GM12878 (cell line): ENCODE data around the gene CMAS. TPM values are rescaled to one million over a fixed set of nuclear protein-coding genes. Genes with fewer than 3 reads are reported as not detected.

Experiments used
- ATAC-seq: fragments of 200-7000 bp; cut with Tn5 transposase; 3 replicates; pipeline ENCODE4 v1.9.1; 2020; ENCODE audit warnings: mild to moderate bottlenecking, moderate library complexity
- BruUV-seq: library from RNA; stranded (reverse); fragments of 400-500 nt; replicated peaks from 2 replicates; lab custom pipeline; 2021; lab: Mats Ljungman, UMichigan
- CTCF ChIA-PET: fragments of 300-600 bp; sonication (Branson Sonifier 250); formaldehyde crosslinking; extraction: SDS; loops from one replicate; lab custom pipeline; 2021; ENCODE audit warnings: inconsistent platforms; lab: Yijun Ruan, JAX
- POLR2A ChIA-PET: fragments of 350-600 bp; formaldehyde crosslinking; extraction: SDS; loops from one replicate; lab custom pipeline; 2021; ENCODE audit warnings: inconsistent platforms; lab: Charles Lee
- RAD21 ChIA-PET: fragments of 300-600 bp; sonication (Branson Sonifier 250); formaldehyde crosslinking; loops from one replicate; lab custom pipeline; 2023; ENCODE audit warnings: antibody characterized with exemption; ENCODE audit not compliant: unreplicated experiment; lab: Charles Lee
- SMC1A ChIA-PET: fragments of 300-600 bp; sonication (Branson Sonifier 250); formaldehyde crosslinking; loops from one replicate; lab custom pipeline; 2023; ENCODE audit not compliant: unreplicated experiment, uncharacterized antibody; lab: Charles Lee
- DNase-seq: peaks from one replicate; pipeline ENCODE4 v3.0.0-alpha.2; 2011; ENCODE audit warnings: low read depth, low spot score
- FAIRE-seq: peaks from 3 replicates; lab custom pipeline; 2011; peaks lifted over from hg19 to GRCh38; lab: Jason Lieb, UNC
- H2AFZ ChIP-seq: 2 replicates; pipeline ENCODE4 v1.6.0; 2011; ENCODE audit warnings: low read depth, low read length, control low read depth; ENCODE audit not compliant: control insufficient read depth
- H3K27ac ChIP-seq: 2 replicates; pipeline ENCODE4 v1.5.1; 2011; ENCODE audit warnings: control low read depth; ENCODE audit not compliant: control insufficient read depth, insufficient read depth
- H3K27me3 ChIP-seq, 2 experiments: replicated peaks in 1 of 2; 2 replicates each; pipeline versions ENCODE4 v1.6.0 to v1.6.1; 2011; ENCODE audit warnings: low read length in 1 of 2; ENCODE audit not compliant: control insufficient read depth in 2 of 2, insufficient read depth in 2 of 2
- H3K36me3 ChIP-seq, 2 experiments: 2 replicates each; pipeline ENCODE4 v1.5.1; 2011; ENCODE audit warnings: low read length in 1 of 2; ENCODE audit not compliant: control insufficient read depth in 2 of 2, insufficient read depth in 2 of 2
- H3K4me1 ChIP-seq: 2 replicates; pipeline ENCODE4 v1.6.1; 2011; ENCODE audit warnings: mild to moderate bottlenecking, low read length, moderate library complexity, mixed read lengths; ENCODE audit not compliant: control insufficient read depth, insufficient read depth
- H3K4me2 ChIP-seq: 2 replicates; pipeline ENCODE4 v1.6.0; 2011; ENCODE audit warnings: control low read depth; ENCODE audit not compliant: control insufficient read depth, insufficient read depth
- H3K4me3 ChIP-seq: fragments of 200-600 bp; sonication (generic); 2 replicates; pipeline ENCODE4 v1.5.1; 2016
- H3K79me2 ChIP-seq: 2 replicates; pipeline ENCODE4 v1.6.0; 2011; ENCODE audit warnings: low read length; ENCODE audit not compliant: control insufficient read depth, insufficient read depth
- H3K9ac ChIP-seq: 2 replicates; pipeline ENCODE4 v1.8.0; 2011; ENCODE audit warnings: low read length, control low read depth, mixed read lengths; ENCODE audit not compliant: control insufficient read depth, insufficient read depth
- H3K9me3 ChIP-seq: replicated peaks from 3 replicates; pipeline ENCODE4 v1.5.1; 2011; ENCODE audit warnings: mild to moderate bottlenecking, low read length; ENCODE audit not compliant: control insufficient read depth, insufficient read depth
- H4K20me1 ChIP-seq: 2 replicates; pipeline ENCODE4 v1.6.0; 2011; ENCODE audit not compliant: control insufficient read depth, insufficient read depth
- CREB1 ChIP-seq: IDR thresholded peaks from 2 replicates; pipeline ENCODE4 v1.6.1; 2012; ENCODE audit warnings: low read depth, mild to moderate bottlenecking, inconsistent platforms
- NR2C1 ChIP-seq: fragments of 450-650 bp; IDR thresholded peaks from 2 replicates; pipeline ENCODE4 v1.6.1; 2017; ENCODE audit warnings: antibody characterized with exemption, mild to moderate bottlenecking, moderate library complexity
- PML ChIP-seq: IDR thresholded peaks from 2 replicates; pipeline ENCODE4 v1.6.1; 2012; ENCODE audit warnings: low read length, inconsistent platforms
- SUZ12 ChIP-seq: fragments of 200-600 bp; sonication (generic); IDR thresholded peaks from one replicate; pipeline ENCODE4 v1.6.1; 2018; ENCODE audit warnings: antibody characterized with exemption, mild to moderate bottlenecking; ENCODE audit not compliant: unreplicated experiment
- ZZZ3 ChIP-seq: IDR thresholded peaks from 2 replicates; pipeline ENCODE4 v1.6.1; 2011; ENCODE audit warnings: low read depth; ENCODE audit not compliant: control insufficient read depth, insufficient read length
- WGBS: methylation state at CpG from one replicate; pipeline ENCODE4 v1.1.6; 2016; ENCODE audit warnings: low lambda C conversion rate; ENCODE audit not compliant: insufficient replicate concordance, insufficient coverage; ENCODE audit errors: missing lambda C conversion rate; 5-methylcytosine and 5-hydroxymethylcytosine counted together
- in situ Hi-C: fragments of 300-500 bp; cut with MboI; formaldehyde crosslinking; loops from 9 replicates; pipeline ENCODE4 v1.14.3; 2018; ENCODE audit warnings: mixed read lengths
- intact Hi-C: fragments of 100-400 bp; cut with micrococcal nuclease; formaldehyde crosslinking; loops from one replicate; pipeline ENCODE4 v1.14.2; 2022; ENCODE audit not compliant: unreplicated experiment
- polyA plus RNA-seq, 11 experiments: library from polyadenylated mRNA; depleted of rRNA in 4 of 11; unstranded in 6 of 11; stranded (reverse) in 5 of 11; fragments of >200 nt; fragmentation: Nextera tagmentation in 4 of 11; fragmentation: Illumina TruSeq in 1 of 11; extraction: Ambion mirVana in 4 of 11; extraction: Trizol in 1 of 11; gene quantifications; 1 replicate in 1 of 11; 2 replicates in 10 of 11; pipeline versions ENCODE4 v1.2.1 to v1.2.3, GENCODE V29; 2011 to 2016; ENCODE audit warnings: inconsistent platforms in 2 of 11, missing spikeins in 2 of 11, low read depth in 1 of 11
- total RNA-seq, 4 experiments: library from RNA; depleted of rRNA in 3 of 4; stranded (reverse); fragments of >200 nt in 3 of 4; fragmentation: Illumina TruSeq in 1 of 4; extraction: Trizol in 1 of 4; gene quantifications; 2 replicates each; pipeline versions ENCODE4 v1.2.1 to v1.2.3, GENCODE V29; 2013 to 2021
- TF ChIP-seq, protein P1 (sequence below): fragments of 450-650 bp; conservative IDR thresholded peaks from 2 replicates; pipeline ENCODE4 v1.6.1; 2017; ENCODE audit warnings: mild to moderate bottlenecking, moderate library complexity
- TF ChIP-seq, protein P2 (sequence below): fragments of 450-650 bp; IDR thresholded peaks from 2 replicates; pipeline ENCODE4 v1.6.1; 2016; ENCODE audit warnings: mild to moderate bottlenecking
- TF ChIP-seq, protein P3 (sequence below): IDR thresholded peaks from 2 replicates; pipeline ENCODE4 v1.6.1; 2012; ENCODE audit warnings: improper control_type of control experiment, low read depth, low read length; ENCODE audit not compliant: insufficient replicate concordance

CMAS gene
- total and polyA plus RNA-seq, 10 of the 15 experiments (the other 5 are each of a cell fraction or from before 2014, with no cell fraction given), result 12.9 to 73.2 (median 30.8) TPM

DNA sequence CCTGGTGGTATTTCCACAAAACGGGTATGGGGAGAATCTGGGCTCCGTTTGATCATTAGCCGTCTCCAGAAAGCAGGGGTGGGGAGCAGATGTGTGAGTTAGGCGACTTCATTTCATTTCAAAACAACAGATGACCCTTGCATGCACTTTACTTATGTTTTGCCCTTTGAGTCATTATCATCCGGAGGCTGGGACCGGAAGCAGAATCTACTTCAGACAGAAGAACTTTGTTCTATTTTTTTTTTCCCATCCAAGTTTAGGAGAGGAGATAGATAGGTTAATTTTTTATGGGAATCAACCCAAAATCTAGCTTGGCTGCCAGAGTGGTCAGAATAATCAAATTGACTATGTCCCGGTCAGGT, 31.3 kb upstream of the CMAS start:
- Histone ChIP-seq H3K9ac (no peak overlapping the region), H4K20me1 (no peaks in the 10 kb centered on the region), H3K27me3 (no peaks in the 10 kb centered on the region), H3K27ac (no peak overlapping the region), H2AFZ (no peak overlapping the region), H3K79me2 (no peaks in the 10 kb centered on the region), H3K4me3 (no peak overlapping the region), H3K36me3 (no peaks in the 10 kb centered on the region), H3K9me3 (no peaks in the 10 kb centered on the region), H3K4me1 (no peaks in the 10 kb centered on the region), H3K4me2 (no peak overlapping the region)
- WGBS, result 44% methylated on average over 7 of the region's 7 CpGs
- intact Hi-C loops (loop anchor here (1.0 kb wide), 1 partner anchor 314 kb away; no protein-coding TSS in a partner anchor), in situ Hi-C loops (loop anchor here (5.0 kb wide), 1 partner anchor 317 kb away; no protein-coding TSS in a partner anchor)
- ChIA-PET SMC1A (interaction anchor here (1.9 kb wide), 1 partner anchor 32 kb away, joined by 8 read pairs; no protein-coding TSS in a partner anchor), POLR2A (no interaction called here), RAD21 (interaction anchor here (2.0 kb wide), 1 partner anchor 317 kb away, joined by 6 read pairs; no protein-coding TSS in a partner anchor), CTCF (interaction anchor here (2.2 kb wide), 1 partner anchor 317 kb away, joined by 7 read pairs; no protein-coding TSS in a partner anchor)
- FAIRE-seq (no peak), ATAC-seq (no peak), DNase-seq (no peak)
- TF ChIP-seq ZZZ3, result no peak
- TF ChIP-seq, protein P1, sequence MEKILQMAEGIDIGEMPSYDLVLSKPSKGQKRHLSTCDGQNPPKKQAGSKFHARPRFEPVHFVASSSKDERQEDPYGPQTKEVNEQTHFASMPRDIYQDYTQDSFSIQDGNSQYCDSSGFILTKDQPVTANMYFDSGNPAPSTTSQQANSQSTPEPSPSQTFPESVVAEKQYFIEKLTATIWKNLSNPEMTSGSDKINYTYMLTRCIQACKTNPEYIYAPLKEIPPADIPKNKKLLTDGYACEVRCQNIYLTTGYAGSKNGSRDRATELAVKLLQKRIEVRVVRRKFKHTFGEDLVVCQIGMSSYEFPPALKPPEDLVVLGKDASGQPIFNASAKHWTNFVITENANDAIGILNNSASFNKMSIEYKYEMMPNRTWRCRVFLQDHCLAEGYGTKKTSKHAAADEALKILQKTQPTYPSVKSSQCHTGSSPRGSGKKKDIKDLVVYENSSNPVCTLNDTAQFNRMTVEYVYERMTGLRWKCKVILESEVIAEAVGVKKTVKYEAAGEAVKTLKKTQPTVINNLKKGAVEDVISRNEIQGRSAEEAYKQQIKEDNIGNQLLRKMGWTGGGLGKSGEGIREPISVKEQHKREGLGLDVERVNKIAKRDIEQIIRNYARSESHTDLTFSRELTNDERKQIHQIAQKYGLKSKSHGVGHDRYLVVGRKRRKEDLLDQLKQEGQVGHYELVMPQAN, result no peak
- TF ChIP-seq CREB1, result no peak
- TF ChIP-seq SUZ12, result no peak
- TF ChIP-seq, protein P2, sequence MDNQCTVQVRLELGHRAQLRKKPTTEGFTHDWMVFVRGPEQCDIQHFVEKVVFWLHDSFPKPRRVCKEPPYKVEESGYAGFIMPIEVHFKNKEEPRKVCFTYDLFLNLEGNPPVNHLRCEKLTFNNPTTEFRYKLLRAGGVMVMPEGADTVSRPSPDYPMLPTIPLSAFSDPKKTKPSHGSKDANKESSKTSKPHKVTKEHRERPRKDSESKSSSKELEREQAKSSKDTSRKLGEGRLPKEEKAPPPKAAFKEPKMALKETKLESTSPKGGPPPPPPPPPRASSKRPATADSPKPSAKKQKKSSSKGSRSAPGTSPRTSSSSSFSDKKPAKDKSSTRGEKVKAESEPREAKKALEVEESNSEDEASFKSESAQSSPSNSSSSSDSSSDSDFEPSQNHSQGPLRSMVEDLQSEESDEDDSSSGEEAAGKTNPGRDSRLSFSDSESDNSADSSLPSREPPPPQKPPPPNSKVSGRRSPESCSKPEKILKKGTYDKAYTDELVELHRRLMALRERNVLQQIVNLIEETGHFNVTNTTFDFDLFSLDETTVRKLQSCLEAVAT, result no peak
- no peak for TF ChIP-seq NR2C1
- TF ChIP-seq, protein P3, sequence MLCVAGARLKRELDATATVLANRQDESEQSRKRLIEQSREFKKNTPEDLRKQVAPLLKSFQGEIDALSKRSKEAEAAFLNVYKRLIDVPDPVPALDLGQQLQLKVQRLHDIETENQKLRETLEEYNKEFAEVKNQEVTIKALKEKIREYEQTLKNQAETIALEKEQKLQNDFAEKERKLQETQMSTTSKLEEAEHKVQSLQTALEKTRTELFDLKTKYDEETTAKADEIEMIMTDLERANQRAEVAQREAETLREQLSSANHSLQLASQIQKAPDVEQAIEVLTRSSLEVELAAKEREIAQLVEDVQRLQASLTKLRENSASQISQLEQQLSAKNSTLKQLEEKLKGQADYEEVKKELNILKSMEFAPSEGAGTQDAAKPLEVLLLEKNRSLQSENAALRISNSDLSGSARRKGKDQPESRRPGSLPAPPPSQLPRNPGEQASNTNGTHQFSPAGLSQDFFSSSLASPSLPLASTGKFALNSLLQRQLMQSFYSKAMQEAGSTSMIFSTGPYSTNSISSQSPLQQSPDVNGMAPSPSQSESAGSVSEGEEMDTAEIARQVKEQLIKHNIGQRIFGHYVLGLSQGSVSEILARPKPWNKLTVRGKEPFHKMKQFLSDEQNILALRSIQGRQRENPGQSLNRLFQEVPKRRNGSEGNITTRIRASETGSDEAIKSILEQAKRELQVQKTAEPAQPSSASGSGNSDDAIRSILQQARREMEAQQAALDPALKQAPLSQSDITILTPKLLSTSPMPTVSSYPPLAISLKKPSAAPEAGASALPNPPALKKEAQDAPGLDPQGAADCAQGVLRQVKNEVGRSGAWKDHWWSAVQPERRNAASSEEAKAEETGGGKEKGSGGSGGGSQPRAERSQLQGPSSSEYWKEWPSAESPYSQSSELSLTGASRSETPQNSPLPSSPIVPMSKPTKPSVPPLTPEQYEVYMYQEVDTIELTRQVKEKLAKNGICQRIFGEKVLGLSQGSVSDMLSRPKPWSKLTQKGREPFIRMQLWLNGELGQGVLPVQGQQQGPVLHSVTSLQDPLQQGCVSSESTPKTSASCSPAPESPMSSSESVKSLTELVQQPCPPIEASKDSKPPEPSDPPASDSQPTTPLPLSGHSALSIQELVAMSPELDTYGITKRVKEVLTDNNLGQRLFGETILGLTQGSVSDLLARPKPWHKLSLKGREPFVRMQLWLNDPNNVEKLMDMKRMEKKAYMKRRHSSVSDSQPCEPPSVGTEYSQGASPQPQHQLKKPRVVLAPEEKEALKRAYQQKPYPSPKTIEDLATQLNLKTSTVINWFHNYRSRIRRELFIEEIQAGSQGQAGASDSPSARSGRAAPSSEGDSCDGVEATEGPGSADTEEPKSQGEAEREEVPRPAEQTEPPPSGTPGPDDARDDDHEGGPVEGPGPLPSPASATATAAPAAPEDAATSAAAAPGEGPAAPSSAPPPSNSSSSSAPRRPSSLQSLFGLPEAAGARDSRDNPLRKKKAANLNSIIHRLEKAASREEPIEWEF, result no peak
- TF ChIP-seq PML, result no peak
- BruUV-seq, result no TSS peak
